Right renal pelvis (tissue), 4 donors: ENCODE results near the gene SLC43A2. TPM values are rescaled to one million over a fixed set of nuclear protein-coding genes. Genes with fewer than 3 reads are reported as not detected.
"Not testable (repeated sequence)": the region's sequence is repeated elsewhere in the genome, so short reads cannot be mapped to it uniquely, and the experiment has no call there.

ENCODE experiments used
- DNase-seq, 4 donors: peaks; one replicate each; pipeline ENCODE4 v3.0.0-alpha.2; 2013; ENCODE audit warnings: low read depth in 4 of 4, low spot score in 3 of 4, missing footprints in 1 of 4
- polyA plus RNA-seq, 4 donors: library from polyadenylated mRNA; unstranded; fragments of 120-200 nt; gene quantifications; one replicate each; pipeline ENCODE4 v1.2.1, GENCODE V29; 2013; ENCODE audit not compliant: insufficient read length in 4 of 4

SLC43A2 gene
- polyA plus RNA-seq, 4 donors = 28.0 to 37.8 (median 31.3) TPM

- no peak for DNase-seq
These were observed 62.0 kb downstream of the SLC43A2 start for GRCh38 chr17:1566505-1567199.

- DNase-seq = no peak
These were observed 62.8 kb downstream of the SLC43A2 start for GRCh38 chr17:1565877-1566276.

- no peak for DNase-seq
These were observed 64.6 kb downstream of the SLC43A2 start for GRCh38 chr17:1563786-1564613.

GRCh38 chr17:1563471-1563785 is 65.2 kb downstream of the SLC43A2 start:
- DNase-seq = not testable (repeated sequence)

- no peak for DNase-seq
These were observed 66.4 kb downstream of the SLC43A2 start for GRCh38 chr17:1562176-1562643.

- DNase-seq = no peak
These were observed 67.0 kb downstream of the SLC43A2 start for GRCh38 chr17:1561420-1562175.

- no peak for DNase-seq
These were observed 67.7 kb downstream of the SLC43A2 start for GRCh38 chr17:1560858-1561355.

- no peak for DNase-seq
These were observed 68.4 kb downstream of the SLC43A2 start for GRCh38 chr17:1560101-1560857.

- no peak for DNase-seq
These were observed 69.3 kb downstream of the SLC43A2 start for GRCh38 chr17:1559047-1560043.

- DNase-seq = no peak
These were observed 70.2 kb downstream of the SLC43A2 start for GRCh38 chr17:1558401-1558800.

GRCh38 chr17:1557355-1558095 is 71.1 kb downstream of the SLC43A2 start:
- DNase-seq = no peak

GRCh38 chr17:1555651-1556471 is 72.8 kb downstream of the SLC43A2 start:
- no peak for DNase-seq

- no peak for DNase-seq
These were observed 73.7 kb downstream of the SLC43A2 start for GRCh38 chr17:1554751-1555540.

- no peak for DNase-seq
These were observed 75.0 kb downstream of the SLC43A2 start for GRCh38 chr17:1553354-1554266.

GRCh38 chr17:1552932-1553331 is 75.7 kb downstream of the SLC43A2 start:
- no peak for DNase-seq

- no peak for DNase-seq
These were observed 76.9 kb downstream of the SLC43A2 start for GRCh38 chr17:1551741-1552140.
